ENCODE data around the gene GUK1.

GUK1 gene

DNA sequence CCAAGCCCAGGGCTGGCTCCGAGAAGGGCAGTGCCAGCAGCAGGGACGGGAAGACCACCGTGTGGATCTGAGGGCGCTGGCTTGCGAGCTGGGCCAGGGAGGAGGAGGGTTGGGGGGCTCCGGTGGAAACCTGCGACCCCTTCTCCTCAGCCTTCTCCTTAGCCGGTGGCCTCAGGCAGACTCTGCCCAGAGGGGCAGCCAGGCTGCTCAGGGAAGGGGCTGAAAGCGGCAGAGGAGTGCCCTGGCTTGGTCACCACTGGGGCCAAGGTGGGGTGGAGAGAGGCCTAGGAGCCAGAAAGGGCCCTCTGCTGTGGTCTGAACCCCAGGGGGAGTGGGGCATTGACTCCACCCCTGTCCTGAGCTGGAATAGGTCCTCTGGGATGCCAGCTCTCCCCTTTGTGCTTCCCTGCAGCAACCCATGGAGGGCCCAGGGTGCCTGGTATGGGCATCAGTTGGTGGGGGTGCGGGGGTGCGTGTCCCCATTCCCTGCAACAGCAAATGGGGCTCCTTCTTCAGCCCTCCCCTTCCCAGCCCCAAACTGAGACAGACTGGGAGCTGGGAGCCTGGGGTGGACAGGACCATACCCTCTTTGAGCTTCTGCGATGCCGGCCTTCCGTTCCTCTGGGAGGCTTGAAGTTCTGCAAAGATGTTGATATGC is 19.1 kb downstream of the GUK1 start:
- Histone ChIP-seq H3K4ac (ENCODE audit: low read length) (no peak overlapping the region), H2BK120ac (ENCODE audit: low read depth, low read length) (no peak overlapping the region), H2BK5ac (ENCODE audit: low read length) (no peak overlapping the region), H3K23ac (ENCODE audit: low read depth, low read length, poor library complexity) (no peak overlapping the region), H3K4me3 (ENCODE audit: low read length in 2 of 2) (no peak overlapping the region), H3K14ac (ENCODE audit: low read length) (no peak overlapping the region), H3K27ac (replicated peaks; ENCODE audit: low read length) (no peak overlapping the region), H2AFZ (ENCODE audit: low read length) (no peak overlapping the region), H2BK12ac (ENCODE audit: low read length) (no peak overlapping the region), H4K8ac (ENCODE audit: low read depth, low read length) (peak overlapping the region; percentile 57), H3K79me1 (ENCODE audit: low read depth, low read length) (peaks cover 2% of the 10 kb centered on the region), H2AK5ac (ENCODE audit: low read depth, low read length) (peak overlapping the region; percentile 81), H3K18ac (ENCODE audit: low read length) (no peak overlapping the region), H2BK15ac (ENCODE audit: low read length) (no peak overlapping the region), H3K4me1 (ENCODE audit: control insufficient read depth in 2 of 2, insufficient read depth in 1 of 2, low read depth in 1 of 2, low read length in 2 of 2) (peaks cover 0 to 10% of the 10 kb centered on the region in 2 donors), H3K36me3 (replicated peaks in 1 of 2; ENCODE audit: control insufficient read depth in 2 of 2, insufficient read depth in 2 of 2, low read length in 2 of 2) (no peaks in the 10 kb centered on the region), H4K91ac (ENCODE audit: low read depth, low read length, poor library complexity) (no peak overlapping the region), H3K4me2 (ENCODE audit: insufficient read depth, low read length, poor library complexity, severe bottlenecking) (no peak overlapping the region), H3K27me3 (ENCODE audit: control insufficient read depth in 3 of 3, insufficient read depth in 3 of 3, low read depth in 1 of 3, low read length in 3 of 3) (no peaks in the 10 kb centered on the region), H3K9me3 (replicated peaks in 1 of 2; ENCODE audit: control insufficient read depth in 2 of 2, insufficient read depth in 1 of 2, low read depth in 1 of 2, low read length in 2 of 2) (no peaks in the 10 kb centered on the region), H3K9ac (ENCODE audit: low read depth, low read length, poor library complexity) (no peak overlapping the region)
- DNase-seq (ENCODE audit: low spot score) = no peak
- no CpG with 5 or more reads among the region's 14 CpGs for whole genome bisulfite sequencing, 2 donors (ENCODE audit: extremely low coverage in 2 of 2, insufficient read length in 2 of 2, insufficient replicate concordance in 1 of 2)

DNA sequence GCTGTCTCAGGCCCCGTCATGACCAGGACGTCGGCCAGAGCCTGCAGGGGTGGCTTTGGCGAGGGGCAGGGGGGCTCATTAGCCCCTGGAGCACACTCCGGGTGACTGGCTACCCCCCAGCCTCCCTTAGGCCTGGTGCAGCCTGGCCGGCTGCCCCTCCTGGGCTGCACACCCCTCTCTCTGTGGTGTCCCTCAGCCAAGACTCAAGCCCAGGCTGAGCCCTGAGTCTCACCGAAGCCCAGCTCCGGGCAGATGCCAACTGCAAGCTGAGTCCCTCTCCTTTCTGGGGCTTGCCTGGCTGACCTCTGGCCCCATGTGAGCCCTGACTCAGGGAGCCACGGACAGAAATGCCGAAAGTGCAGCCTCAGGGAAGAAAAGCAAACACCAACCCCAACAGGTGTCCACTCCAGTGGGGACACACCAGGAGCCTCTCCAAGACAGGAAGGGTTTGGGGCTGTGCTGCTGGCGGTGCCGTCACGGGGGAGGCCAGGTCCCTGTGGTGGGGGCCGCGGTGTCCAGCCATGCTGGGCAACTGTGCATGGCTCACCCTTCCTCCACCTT is 20.2 kb downstream of the GUK1 start:
- peak overlapping the region; percentile 77 for H2AK5ac ChIP-seq (ENCODE audit: low read depth, low read length)
- H2BK12ac ChIP-seq (ENCODE audit: low read length) = no peak overlapping the region
- no peak overlapping the region for H4K91ac ChIP-seq (ENCODE audit: low read depth, low read length, poor library complexity)
- H3K18ac ChIP-seq (ENCODE audit: low read length) = no peak overlapping the region
- H2AFZ ChIP-seq (ENCODE audit: low read length) = no peak overlapping the region
- H3K14ac ChIP-seq (ENCODE audit: low read length) = no peak overlapping the region
- H3K9ac ChIP-seq (ENCODE audit: low read depth, low read length, poor library complexity) = no peak overlapping the region
- no peaks in the 10 kb centered on the region for H3K36me3 ChIP-seq (replicated peaks in 1 of 2; ENCODE audit: control insufficient read depth in 2 of 2, insufficient read depth in 2 of 2, low read length in 2 of 2)
- H2BK15ac ChIP-seq (ENCODE audit: low read length) = no peak overlapping the region
- H2BK5ac ChIP-seq (ENCODE audit: low read length) = no peak overlapping the region
- H4K8ac ChIP-seq (ENCODE audit: low read depth, low read length) = no peak overlapping the region
- no peak overlapping the region for H3K23ac ChIP-seq (ENCODE audit: low read depth, low read length, poor library complexity)
- H3K4me2 ChIP-seq (ENCODE audit: insufficient read depth, low read length, poor library complexity, severe bottlenecking) = no peak overlapping the region
- no peaks in the 10 kb centered on the region for H3K9me3 ChIP-seq (replicated peaks in 1 of 2; ENCODE audit: control insufficient read depth in 2 of 2, insufficient read depth in 1 of 2, low read depth in 1 of 2, low read length in 2 of 2)
- no peak for DNase-seq (ENCODE audit: low spot score)
- H3K27me3 ChIP-seq (ENCODE audit: control insufficient read depth in 3 of 3, insufficient read depth in 3 of 3, low read depth in 1 of 3, low read length in 3 of 3) = no peaks in the 10 kb centered on the region
- H3K4me1 ChIP-seq (ENCODE audit: control insufficient read depth in 2 of 2, insufficient read depth in 1 of 2, low read depth in 1 of 2, low read length in 2 of 2) = peaks cover 1 to 12% of the 10 kb centered on the region in 2 donors
- H3K27ac ChIP-seq (replicated peaks; ENCODE audit: low read length) = no peak overlapping the region
- no peak overlapping the region for H3K4me3 ChIP-seq (ENCODE audit: low read length in 2 of 2)
- WGBS, 2 donors (ENCODE audit: extremely low coverage in 2 of 2, insufficient read length in 2 of 2, insufficient replicate concordance in 1 of 2) = no CpG with 5 or more reads among the region's 15 CpGs
- H3K79me1 ChIP-seq (ENCODE audit: low read depth, low read length) = peaks cover 2% of the 10 kb centered on the region
- H2BK120ac ChIP-seq (ENCODE audit: low read depth, low read length) = no peak overlapping the region
- H3K4ac ChIP-seq (ENCODE audit: low read length) = no peak overlapping the region

DNA sequence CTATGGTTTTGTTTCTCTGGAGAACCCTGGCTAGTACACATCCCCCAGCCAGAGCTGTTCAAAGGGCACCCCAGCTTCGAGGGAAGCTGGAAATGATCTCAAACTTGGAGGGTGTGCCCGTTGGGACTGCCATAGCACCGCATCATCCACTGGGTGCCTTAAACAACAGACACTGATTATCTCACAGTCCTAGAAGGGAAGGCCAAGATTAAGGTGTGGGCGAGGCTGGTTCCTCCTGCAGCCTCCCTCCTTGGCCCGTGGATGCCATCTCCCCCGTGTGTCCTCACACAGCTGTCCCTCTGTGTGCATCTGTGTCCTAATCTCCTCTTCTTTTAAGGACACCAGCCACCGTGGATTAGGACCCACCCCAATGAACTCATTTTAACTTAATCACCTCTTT is 21.3 kb downstream of the GUK1 start:
- no peak for DNase-seq (ENCODE audit: low spot score)
- WGBS, 2 donors (ENCODE audit: extremely low coverage in 2 of 2, insufficient read length in 2 of 2, insufficient replicate concordance in 1 of 2) = no CpG with 5 or more reads among the region's 7 CpGs

DNA sequence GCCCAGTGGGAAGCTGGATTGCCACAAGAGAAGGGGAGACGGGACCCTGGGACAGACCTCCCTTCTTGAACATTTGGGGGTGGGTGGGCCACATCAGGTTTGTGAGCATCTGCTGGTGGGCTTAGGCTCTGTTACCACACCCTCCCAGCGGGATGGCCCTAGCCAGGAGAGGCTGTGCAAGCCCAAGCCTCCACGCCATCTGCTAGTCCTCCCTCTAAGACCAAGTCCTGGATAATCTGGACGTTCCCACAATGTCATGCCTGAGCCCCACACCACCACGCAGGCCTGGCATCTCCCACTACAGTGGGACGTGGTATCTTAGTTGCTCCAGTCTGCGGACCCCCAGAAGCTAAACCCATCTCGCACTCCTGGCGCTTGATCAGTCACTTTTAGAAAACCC is 21.8 kb downstream of the GUK1 start:
- no peak for DNase-seq (ENCODE audit: low spot score)
- Histone ChIP-seq H3K4me2 (ENCODE audit: insufficient read depth, low read length, poor library complexity, severe bottlenecking) (no peak overlapping the region), H2AK5ac (ENCODE audit: low read depth, low read length) (peak overlapping the region; percentile 77), H3K18ac (ENCODE audit: low read length) (peak overlapping the region; percentile 46), H3K4me3 (ENCODE audit: low read length in 2 of 2) (no peak overlapping the region), H3K4ac (ENCODE audit: low read length) (peak overlapping the region; percentile 13), H2BK5ac (ENCODE audit: low read length) (no peak overlapping the region), H3K23ac (ENCODE audit: low read depth, low read length, poor library complexity) (peak overlapping the region; percentile 34), H2BK120ac (ENCODE audit: low read depth, low read length) (no peak overlapping the region), H3K27ac (replicated peaks; ENCODE audit: low read length) (no peak overlapping the region), H2BK15ac (ENCODE audit: low read length) (peak overlapping the region; percentile 32), H2BK12ac (ENCODE audit: low read length) (no peak overlapping the region), H3K9me3 (replicated peaks in 1 of 2; ENCODE audit: control insufficient read depth in 2 of 2, insufficient read depth in 1 of 2, low read depth in 1 of 2, low read length in 2 of 2) (no peaks in the 10 kb centered on the region), H3K14ac (ENCODE audit: low read length) (no peak overlapping the region), H3K4me1 (ENCODE audit: control insufficient read depth in 2 of 2, insufficient read depth in 1 of 2, low read depth in 1 of 2, low read length in 2 of 2) (peaks cover 5 to 15% of the 10 kb centered on the region in 2 donors), H4K8ac (ENCODE audit: low read depth, low read length) (no peak overlapping the region), H2AFZ (ENCODE audit: low read length) (no peak overlapping the region), H3K79me1 (ENCODE audit: low read depth, low read length) (peaks cover 3% of the 10 kb centered on the region), H3K27me3 (ENCODE audit: control insufficient read depth in 3 of 3, insufficient read depth in 3 of 3, low read depth in 1 of 3, low read length in 3 of 3) (no peaks in the 10 kb centered on the region), H3K36me3 (replicated peaks in 1 of 2; ENCODE audit: control insufficient read depth in 2 of 2, insufficient read depth in 2 of 2, low read length in 2 of 2) (no peaks in the 10 kb centered on the region), H4K91ac (ENCODE audit: low read depth, low read length, poor library complexity) (no peak overlapping the region), H3K9ac (ENCODE audit: low read depth, low read length, poor library complexity) (peak overlapping the region; percentile 78)
- WGBS, 2 donors (ENCODE audit: extremely low coverage in 2 of 2, insufficient read length in 2 of 2, insufficient replicate concordance in 1 of 2) = no CpG with 5 or more reads among the region's 9 CpGs

More for the DNA sequence above, 21.3 kb downstream of the GUK1 start:
- no peak overlapping the region for H3K23ac ChIP-seq (ENCODE audit: low read depth, low read length, poor library complexity)
- no peaks in the 10 kb centered on the region for H3K9me3 ChIP-seq (replicated peaks in 1 of 2; ENCODE audit: control insufficient read depth in 2 of 2, insufficient read depth in 1 of 2, low read depth in 1 of 2, low read length in 2 of 2)
- no peak overlapping the region for H2AK5ac ChIP-seq (ENCODE audit: low read depth, low read length)
- H3K27ac ChIP-seq (replicated peaks; ENCODE audit: low read length) = no peak overlapping the region
- no peak overlapping the region for H4K91ac ChIP-seq (ENCODE audit: low read depth, low read length, poor library complexity)
- H3K4ac ChIP-seq (ENCODE audit: low read length) = no peak overlapping the region
- H4K8ac ChIP-seq (ENCODE audit: low read depth, low read length) = no peak overlapping the region
- H3K18ac ChIP-seq (ENCODE audit: low read length) = no peak overlapping the region
- H2BK15ac ChIP-seq (ENCODE audit: low read length) = no peak overlapping the region
- peaks cover 3% of the 10 kb centered on the region for H3K79me1 ChIP-seq (ENCODE audit: low read depth, low read length)
- H3K27me3 ChIP-seq (ENCODE audit: control insufficient read depth in 3 of 3, insufficient read depth in 3 of 3, low read depth in 1 of 3, low read length in 3 of 3) = no peaks in the 10 kb centered on the region
- H2BK12ac ChIP-seq (ENCODE audit: low read length) = no peak overlapping the region
- no peak overlapping the region for H3K4me2 ChIP-seq (ENCODE audit: insufficient read depth, low read length, poor library complexity, severe bottlenecking)
- no peak overlapping the region for H3K14ac ChIP-seq (ENCODE audit: low read length)
- H3K4me1 ChIP-seq (ENCODE audit: control insufficient read depth in 2 of 2, insufficient read depth in 1 of 2, low read depth in 1 of 2, low read length in 2 of 2) = peaks cover 1 to 12% of the 10 kb centered on the region in 2 donors
- no peaks in the 10 kb centered on the region for H3K36me3 ChIP-seq (replicated peaks in 1 of 2; ENCODE audit: control insufficient read depth in 2 of 2, insufficient read depth in 2 of 2, low read length in 2 of 2)
- no peak overlapping the region for H2BK5ac ChIP-seq (ENCODE audit: low read length)
- no peak overlapping the region for H2AFZ ChIP-seq (ENCODE audit: low read length)
- H3K9ac ChIP-seq (ENCODE audit: low read depth, low read length, poor library complexity) = no peak overlapping the region
- H3K4me3 ChIP-seq (ENCODE audit: low read length in 2 of 2) = no peak overlapping the region
- H2BK120ac ChIP-seq (ENCODE audit: low read depth, low read length) = no peak overlapping the region
